HepG2 (cell line): ENCODE measurements around the gene LINS1. TPM values are rescaled to one million over a fixed set of nuclear protein-coding genes. Genes with fewer than 3 reads are reported as not detected.

ENCODE experiments used
- ARNTL ChIP-seq: sonication (generic); formaldehyde crosslinking; IDR thresholded peaks from 2 replicates; pipeline ENCODE4 v1.4.0; 2020; ENCODE audit warnings: mild to moderate bottlenecking, missing genetic modification reagents
- ATM ChIP-seq: fragments of 450-650 bp; IDR thresholded peaks from 2 replicates; pipeline ENCODE4 v1.7.1; 2017; ENCODE audit warnings: mild to moderate bottlenecking, borderline replicate concordance
- ELF1 ChIP-seq: sonication (generic); formaldehyde crosslinking; IDR thresholded peaks from 2 replicates; pipeline ENCODE4 v1.4.0; 2020; ENCODE audit warnings: missing genetic modification reagents
- GMEB1 ChIP-seq: sonication (generic); formaldehyde crosslinking; IDR thresholded peaks from 2 replicates; pipeline ENCODE4 v1.5.1; 2020; ENCODE audit warnings: missing genetic modification reagents, mild to moderate bottlenecking, borderline replicate concordance
- HNF4A ChIP-seq: sonication (generic); formaldehyde crosslinking; IDR thresholded peaks from 2 replicates; pipeline ENCODE4 v1.4.0; 2020; ENCODE audit warnings: missing genetic modification reagents
- JDP2 ChIP-seq: sonication (generic); formaldehyde crosslinking; IDR thresholded peaks from 2 replicates; pipeline ENCODE4 v1.8.1; 2022; ENCODE audit warnings: missing genetic modification reagents, borderline replicate concordance
- MED8 ChIP-seq: sonication (generic); formaldehyde crosslinking; IDR thresholded peaks from 2 replicates; pipeline ENCODE4 v1.8.1; 2023; ENCODE audit warnings: mild to moderate bottlenecking, missing genetic modification reagents; ENCODE audit not compliant: insufficient replicate concordance
- MIER3 ChIP-seq: IDR thresholded peaks from 2 replicates; pipeline ENCODE4 v1.6.1; 2016; ENCODE audit warnings: missing compliant biosample characterization, borderline replicate concordance
- NFIC ChIP-seq: IDR thresholded peaks from 2 replicates; pipeline ENCODE4 v1.6.1; 2012; ENCODE audit warnings: mild to moderate bottlenecking, low read length, inconsistent platforms
- NR2F6 ChIP-seq, 2 experiments: IDR thresholded peaks; 2 replicates each; pipeline ENCODE4 v1.6.1; 2016; ENCODE audit warnings: antibody characterized with exemption in 1 of 2, mild to moderate bottlenecking in 1 of 2
- RELA ChIP-seq: sonication (generic); formaldehyde crosslinking; IDR thresholded peaks from 2 replicates; pipeline ENCODE4 v1.4.0; 2020; ENCODE audit warnings: missing genetic modification reagents
- SALL2 ChIP-seq: sonication (generic); formaldehyde crosslinking; IDR thresholded peaks from 2 replicates; pipeline ENCODE4 v1.8.1; 2023; ENCODE audit warnings: mild to moderate bottlenecking, missing genetic modification reagents, inconsistent platforms
- SETDB1 ChIP-seq: sonication (generic); formaldehyde crosslinking; IDR thresholded peaks from 2 replicates; pipeline ENCODE4 v1.5.1; 2020; ENCODE audit warnings: missing genetic modification reagents, mild to moderate bottlenecking, borderline replicate concordance
- SRSF9 ChIP-seq: fragments of 200-400 bp; formaldehyde crosslinking; IDR thresholded peaks from 2 replicates; pipeline ENCODE4 v1.6.1; 2018; ENCODE audit warnings: borderline replicate concordance, mild to moderate bottlenecking, low read depth, low read length; ENCODE audit not compliant: insufficient read depth, poor library complexity, severe bottlenecking
- YEATS2 ChIP-seq: sonication (generic); formaldehyde crosslinking; IDR thresholded peaks from 2 replicates; pipeline ENCODE4 v1.4.0; 2020; ENCODE audit warnings: missing genetic modification reagents, borderline replicate concordance
- ZBTB38 ChIP-seq: sonication (generic); formaldehyde crosslinking; IDR thresholded peaks from 2 replicates; pipeline ENCODE4 v1.5.1; 2020; ENCODE audit warnings: mild to moderate bottlenecking, missing genetic modification reagents
- ZBTB42 ChIP-seq: sonication (generic); formaldehyde crosslinking; IDR thresholded peaks from 2 replicates; pipeline ENCODE4 v1.5.0; 2020; ENCODE audit warnings: mild to moderate bottlenecking, missing genetic modification reagents
- ZFX ChIP-seq: sonication (generic); formaldehyde crosslinking; IDR thresholded peaks from 2 replicates; pipeline ENCODE4 v1.4.0; 2020; ENCODE audit warnings: mild to moderate bottlenecking, low read depth, missing genetic modification reagents, moderate library complexity
- ZKSCAN8 ChIP-seq: IDR thresholded peaks from 2 replicates; pipeline ENCODE4 v1.6.1; 2016; ENCODE audit warnings: borderline replicate concordance, missing genetic modification reagents, missing compliant biosample characterization
- ZMAT3 ChIP-seq: sonication (generic); formaldehyde crosslinking; conservative IDR thresholded peaks from 2 replicates; pipeline ENCODE4 v1.7.0; 2021; ENCODE audit warnings: missing genetic modification reagents
- ZNF256 ChIP-seq: sonication (generic); formaldehyde crosslinking; conservative IDR thresholded peaks from 2 replicates; pipeline ENCODE4 v1.4.0; 2020; ENCODE audit warnings: missing genetic modification reagents
- ZNF263 ChIP-seq: sonication (generic); formaldehyde crosslinking; IDR thresholded peaks from 2 replicates; pipeline ENCODE4 v1.4.0; 2020; ENCODE audit warnings: missing genetic modification reagents
- ZNF33A ChIP-seq: sonication (generic); formaldehyde crosslinking; IDR thresholded peaks from 2 replicates; pipeline ENCODE4 v1.5.1; 2020; ENCODE audit warnings: missing genetic modification reagents, mild to moderate bottlenecking, moderate library complexity, borderline replicate concordance
- ZNF441 ChIP-seq: sonication (generic); formaldehyde crosslinking; IDR thresholded peaks from 2 replicates; pipeline ENCODE4 v1.7.0; 2021; ENCODE audit warnings: missing genetic modification reagents, borderline replicate concordance
- ZNF513 ChIP-seq: sonication (generic); formaldehyde crosslinking; conservative IDR thresholded peaks from 2 replicates; pipeline ENCODE4 v1.5.0; 2020; ENCODE audit warnings: missing genetic modification reagents
- ZNF775 ChIP-seq: sonication (generic); formaldehyde crosslinking; IDR thresholded peaks from 2 replicates; pipeline ENCODE4 v1.4.0; 2020; ENCODE audit warnings: missing genetic modification reagents, mild to moderate bottlenecking, moderate library complexity, borderline replicate concordance
- ZNF788 ChIP-seq: sonication (generic); formaldehyde crosslinking; IDR thresholded peaks from 2 replicates; pipeline ENCODE4 v1.5.0; 2020; ENCODE audit warnings: mild to moderate bottlenecking, missing genetic modification reagents, borderline replicate concordance
- polyA plus RNA-seq, 8 experiments: library from polyadenylated mRNA; depleted of rRNA in 3 of 8; stranded (reverse) in 7 of 8; unstranded in 1 of 8; fragments of >200 nt; fragmentation: Illumina TruSeq in 4 of 8; extraction: Trizol in 4 of 8; gene quantifications; 2 replicates each; pipeline versions ENCODE4 v1.2.1 to v1.2.3, GENCODE V29; 2011 to 2016; ENCODE audit warnings: low read depth in 4 of 8, missing spikeins in 1 of 8, mixed read lengths in 1 of 8; ENCODE audit not compliant: insufficient read depth in 1 of 8
- total RNA-seq, 5 experiments: library from RNA; depleted of rRNA; stranded (reverse); fragments of >200 nt; fragmentation: Illumina TruSeq; extraction: Trizol; gene quantifications; 2 replicates each; pipeline ENCODE4 v1.2.3, GENCODE V29; 2016; ENCODE audit warnings: low read depth in 1 of 5

Gene LINS1
- total and polyA plus RNA-seq, 2 of the 13 experiments (the other 11 are each of a cell fraction or from before 2014, with no cell fraction given) = 9.8 to 10.4 TPM

- TF ChIP-seq NFIC = no peak
- no peak for TF ChIP-seq ZBTB38 (CRISPR knock-in tag)
- TF ChIP-seq ZFX = peak; percentile 51; the same call in 1 of the 2 replicates
- TF ChIP-seq RELA = no peak
- TF ChIP-seq NR2F6 (IDR thresholded peaks at IDR 0.05) = peak; percentile 45
- TF ChIP-seq NR2F6 (CRISPR knock-in tag; IDR thresholded peaks at IDR 0.05) = peak; percentile 67
- TF ChIP-seq GMEB1 (CRISPR knock-in tag) = peak; percentile 53; the same call in 1 of the 2 replicates
- TF ChIP-seq ZNF513 (CRISPR knock-in tag) = no peak
- no peak for TF ChIP-seq ZBTB42 (CRISPR knock-in tag)
- TF ChIP-seq SALL2 (CRISPR knock-in tag) = no peak
- TF ChIP-seq ATM = no peak
- no peak for TF ChIP-seq MED8 (CRISPR knock-in tag)
- no peak for TF ChIP-seq SETDB1 (CRISPR knock-in tag)
- peak; percentile 79 for TF ChIP-seq ELF1
- TF ChIP-seq JDP2 (CRISPR knock-in tag) = no peak
- TF ChIP-seq HNF4A (CRISPR knock-in tag) = peak; percentile 82
- TF ChIP-seq SRSF9 = no peak
- no peak for TF ChIP-seq ZNF33A (CRISPR knock-in tag)
- TF ChIP-seq ZKSCAN8 (CRISPR knock-in tag) = no peak
- TF ChIP-seq ARNTL (CRISPR knock-in tag) = peak; percentile 52; the same call in 1 of the 2 replicates
- TF ChIP-seq MIER3 (CRISPR knock-in tag) = peak; percentile 45; the same call in 1 of the 2 replicates
- no peak for TF ChIP-seq ZNF775 (CRISPR knock-in tag)
- TF ChIP-seq ZMAT3 (CRISPR knock-in tag) = peak; percentile 54; the same call in 1 of the 2 replicates
- peak; percentile 54; the same call in 1 of the 2 replicates for TF ChIP-seq ZNF788 (CRISPR knock-in tag)
- no peak for TF ChIP-seq ZNF256
- no peak for TF ChIP-seq ZNF441 (CRISPR knock-in tag)
- TF ChIP-seq YEATS2 (CRISPR knock-in tag) = peak; percentile 80
- TF ChIP-seq ZNF263 (CRISPR knock-in tag) = 0 out of 2 replicates have a peak, but pooled peaks have one; percentile 15
These were observed at the start of gene LINS1, which contains the start of gene ASB7 (continued) for GRCh38 chr15:100602064-100602822.
